ENCODE data around the gene UPF3B. TPM values are rescaled to one million over a fixed set of nuclear protein-coding genes. Genes with fewer than 3 reads are reported as not detected.

UPF3B gene
- total and polyA plus RNA-seq, 9 of the 15 experiments (the other 6 are each of a cell fraction or from before 2014, with no cell fraction given) = 17.6 to 57.0 (median 32.3) TPM

DNA sequence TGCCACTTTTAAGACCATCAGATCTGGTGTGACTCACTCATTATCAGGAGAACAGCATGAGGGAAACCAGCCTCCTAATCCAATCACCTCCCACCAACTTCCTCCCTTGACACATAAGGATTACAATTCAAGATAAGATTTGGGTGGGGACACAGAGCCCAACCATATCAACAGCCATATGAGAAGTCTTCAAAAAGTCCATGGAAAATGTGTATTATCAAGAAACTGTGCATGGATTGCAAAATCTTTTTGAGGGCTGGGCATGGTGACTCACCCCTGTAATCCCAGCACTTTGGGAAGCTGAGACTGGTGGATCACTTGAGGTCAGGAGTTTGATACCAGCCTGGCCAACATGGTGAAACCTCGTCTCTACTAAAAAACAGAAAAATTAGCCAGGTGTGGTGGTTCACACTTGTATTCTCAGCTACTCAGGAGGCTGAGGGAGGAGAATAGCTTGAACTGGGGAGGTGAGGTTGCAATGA is 43.5 kb downstream of the UPF3B start (continued):
- TF ChIP-seq, protein P1, sequence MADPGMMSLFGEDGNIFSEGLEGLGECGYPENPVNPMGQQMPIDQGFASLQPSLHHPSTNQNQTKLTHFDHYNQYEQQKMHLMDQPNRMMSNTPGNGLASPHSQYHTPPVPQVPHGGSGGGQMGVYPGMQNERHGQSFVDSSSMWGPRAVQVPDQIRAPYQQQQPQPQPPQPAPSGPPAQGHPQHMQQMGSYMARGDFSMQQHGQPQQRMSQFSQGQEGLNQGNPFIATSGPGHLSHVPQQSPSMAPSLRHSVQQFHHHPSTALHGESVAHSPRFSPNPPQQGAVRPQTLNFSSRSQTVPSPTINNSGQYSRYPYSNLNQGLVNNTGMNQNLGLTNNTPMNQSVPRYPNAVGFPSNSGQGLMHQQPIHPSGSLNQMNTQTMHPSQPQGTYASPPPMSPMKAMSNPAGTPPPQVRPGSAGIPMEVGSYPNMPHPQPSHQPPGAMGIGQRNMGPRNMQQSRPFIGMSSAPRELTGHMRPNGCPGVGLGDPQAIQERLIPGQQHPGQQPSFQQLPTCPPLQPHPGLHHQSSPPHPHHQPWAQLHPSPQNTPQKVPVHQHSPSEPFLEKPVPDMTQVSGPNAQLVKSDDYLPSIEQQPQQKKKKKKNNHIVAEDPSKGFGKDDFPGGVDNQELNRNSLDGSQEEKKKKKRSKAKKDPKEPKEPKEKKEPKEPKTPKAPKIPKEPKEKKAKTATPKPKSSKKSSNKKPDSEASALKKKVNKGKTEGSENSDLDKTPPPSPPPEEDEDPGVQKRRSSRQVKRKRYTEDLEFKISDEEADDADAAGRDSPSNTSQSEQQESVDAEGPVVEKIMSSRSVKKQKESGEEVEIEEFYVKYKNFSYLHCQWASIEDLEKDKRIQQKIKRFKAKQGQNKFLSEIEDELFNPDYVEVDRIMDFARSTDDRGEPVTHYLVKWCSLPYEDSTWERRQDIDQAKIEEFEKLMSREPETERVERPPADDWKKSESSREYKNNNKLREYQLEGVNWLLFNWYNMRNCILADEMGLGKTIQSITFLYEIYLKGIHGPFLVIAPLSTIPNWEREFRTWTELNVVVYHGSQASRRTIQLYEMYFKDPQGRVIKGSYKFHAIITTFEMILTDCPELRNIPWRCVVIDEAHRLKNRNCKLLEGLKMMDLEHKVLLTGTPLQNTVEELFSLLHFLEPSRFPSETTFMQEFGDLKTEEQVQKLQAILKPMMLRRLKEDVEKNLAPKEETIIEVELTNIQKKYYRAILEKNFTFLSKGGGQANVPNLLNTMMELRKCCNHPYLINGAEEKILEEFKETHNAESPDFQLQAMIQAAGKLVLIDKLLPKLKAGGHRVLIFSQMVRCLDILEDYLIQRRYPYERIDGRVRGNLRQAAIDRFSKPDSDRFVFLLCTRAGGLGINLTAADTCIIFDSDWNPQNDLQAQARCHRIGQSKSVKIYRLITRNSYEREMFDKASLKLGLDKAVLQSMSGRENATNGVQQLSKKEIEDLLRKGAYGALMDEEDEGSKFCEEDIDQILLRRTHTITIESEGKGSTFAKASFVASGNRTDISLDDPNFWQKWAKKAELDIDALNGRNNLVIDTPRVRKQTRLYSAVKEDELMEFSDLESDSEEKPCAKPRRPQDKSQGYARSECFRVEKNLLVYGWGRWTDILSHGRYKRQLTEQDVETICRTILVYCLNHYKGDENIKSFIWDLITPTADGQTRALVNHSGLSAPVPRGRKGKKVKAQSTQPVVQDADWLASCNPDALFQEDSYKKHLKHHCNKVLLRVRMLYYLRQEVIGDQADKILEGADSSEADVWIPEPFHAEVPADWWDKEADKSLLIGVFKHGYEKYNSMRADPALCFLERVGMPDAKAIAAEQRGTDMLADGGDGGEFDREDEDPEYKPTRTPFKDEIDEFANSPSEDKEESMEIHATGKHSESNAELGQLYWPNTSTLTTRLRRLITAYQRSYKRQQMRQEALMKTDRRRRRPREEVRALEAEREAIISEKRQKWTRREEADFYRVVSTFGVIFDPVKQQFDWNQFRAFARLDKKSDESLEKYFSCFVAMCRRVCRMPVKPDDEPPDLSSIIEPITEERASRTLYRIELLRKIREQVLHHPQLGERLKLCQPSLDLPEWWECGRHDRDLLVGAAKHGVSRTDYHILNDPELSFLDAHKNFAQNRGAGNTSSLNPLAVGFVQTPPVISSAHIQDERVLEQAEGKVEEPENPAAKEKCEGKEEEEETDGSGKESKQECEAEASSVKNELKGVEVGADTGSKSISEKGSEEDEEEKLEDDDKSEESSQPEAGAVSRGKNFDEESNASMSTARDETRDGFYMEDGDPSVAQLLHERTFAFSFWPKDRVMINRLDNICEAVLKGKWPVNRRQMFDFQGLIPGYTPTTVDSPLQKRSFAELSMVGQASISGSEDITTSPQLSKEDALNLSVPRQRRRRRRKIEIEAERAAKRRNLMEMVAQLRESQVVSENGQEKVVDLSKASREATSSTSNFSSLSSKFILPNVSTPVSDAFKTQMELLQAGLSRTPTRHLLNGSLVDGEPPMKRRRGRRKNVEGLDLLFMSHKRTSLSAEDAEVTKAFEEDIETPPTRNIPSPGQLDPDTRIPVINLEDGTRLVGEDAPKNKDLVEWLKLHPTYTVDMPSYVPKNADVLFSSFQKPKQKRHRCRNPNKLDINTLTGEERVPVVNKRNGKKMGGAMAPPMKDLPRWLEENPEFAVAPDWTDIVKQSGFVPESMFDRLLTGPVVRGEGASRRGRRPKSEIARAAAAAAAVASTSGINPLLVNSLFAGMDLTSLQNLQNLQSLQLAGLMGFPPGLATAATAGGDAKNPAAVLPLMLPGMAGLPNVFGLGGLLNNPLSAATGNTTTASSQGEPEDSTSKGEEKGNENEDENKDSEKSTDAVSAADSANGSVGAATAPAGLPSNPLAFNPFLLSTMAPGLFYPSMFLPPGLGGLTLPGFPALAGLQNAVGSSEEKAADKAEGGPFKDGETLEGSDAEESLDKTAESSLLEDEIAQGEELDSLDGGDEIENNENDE (IDR thresholded peaks at IDR 0.05; ENCODE audit: low read depth, low read length) = no peak
- no peak for TF ChIP-seq TSC22D4 (tag; IDR thresholded peaks at IDR 0.05)
- no peak for TF ChIP-seq RFX1 (IDR thresholded peaks at IDR 0.05)
- TF ChIP-seq FOSL1 (tag; conservative IDR thresholded peaks at IDR 0.05) = peak; percentile 98
- TF ChIP-seq, protein P2, sequence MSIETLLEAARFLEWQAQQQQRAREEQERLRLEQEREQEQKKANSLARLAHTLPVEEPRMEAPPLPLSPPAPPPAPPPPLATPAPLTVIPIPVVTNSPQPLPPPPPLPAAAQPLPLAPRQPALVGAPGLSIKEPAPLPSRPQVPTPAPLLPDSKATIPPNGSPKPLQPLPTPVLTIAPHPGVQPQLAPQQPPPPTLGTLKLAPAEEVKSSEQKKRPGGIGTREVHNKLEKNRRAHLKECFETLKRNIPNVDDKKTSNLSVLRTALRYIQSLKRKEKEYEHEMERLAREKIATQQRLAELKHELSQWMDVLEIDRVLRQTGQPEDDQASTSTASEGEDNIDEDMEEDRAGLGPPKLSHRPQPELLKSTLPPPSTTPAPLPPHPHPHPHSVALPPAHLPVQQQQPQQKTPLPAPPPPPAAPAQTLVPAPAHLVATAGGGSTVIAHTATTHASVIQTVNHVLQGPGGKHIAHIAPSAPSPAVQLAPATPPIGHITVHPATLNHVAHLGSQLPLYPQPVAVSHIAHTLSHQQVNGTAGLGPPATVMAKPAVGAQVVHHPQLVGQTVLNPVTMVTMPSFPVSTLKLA (conservative IDR thresholded peaks at IDR 0.05) = peak in 1 of 2 experiments; percentile 83; a peak in 2 of 4 replicates
- no peak for TF ChIP-seq CREBBP (IDR thresholded peaks at IDR 0.05; ENCODE audit: low read depth, low read length)
- TF ChIP-seq TOE1 (IDR thresholded peaks at IDR 0.05; ENCODE audit: borderline replicate concordance) = peak; percentile 44; the same call in 1 of the 2 replicates
- no peak for TF ChIP-seq TOE1 (CRISPR knock-in tag; IDR thresholded peaks at IDR 0.05; ENCODE audit: borderline replicate concordance, low read depth)
- no peak for TF ChIP-seq PCBP1 (IDR thresholded peaks at IDR 0.05; ENCODE audit: low read depth, low read length, poor library complexity, severe bottlenecking)
- TF ChIP-seq, protein P3, sequence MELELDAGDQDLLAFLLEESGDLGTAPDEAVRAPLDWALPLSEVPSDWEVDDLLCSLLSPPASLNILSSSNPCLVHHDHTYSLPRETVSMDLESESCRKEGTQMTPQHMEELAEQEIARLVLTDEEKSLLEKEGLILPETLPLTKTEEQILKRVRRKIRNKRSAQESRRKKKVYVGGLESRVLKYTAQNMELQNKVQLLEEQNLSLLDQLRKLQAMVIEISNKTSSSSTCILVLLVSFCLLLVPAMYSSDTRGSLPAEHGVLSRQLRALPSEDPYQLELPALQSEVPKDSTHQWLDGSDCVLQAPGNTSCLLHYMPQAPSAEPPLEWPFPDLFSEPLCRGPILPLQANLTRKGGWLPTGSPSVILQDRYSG (tag; conservative IDR thresholded peaks at IDR 0.05; ENCODE audit: low read depth) = no peak
- peak; percentile 78 for TF ChIP-seq HDAC3 (IDR thresholded peaks at IDR 0.05; ENCODE audit: borderline replicate concordance, partially characterized antibody)
- TF ChIP-seq FUS (optimal IDR thresholded peaks at IDR 0.05; ENCODE audit: low read depth, low read length) = no peak
